Nephron progenitor cell (in vitro differentiated cells): ENCODE results near the gene SYT1.

ENCODE experiments used
- DNase-seq: peaks from one replicate; pipeline ENCODE4 v3.0.0; 2021
- H3K27ac Mint-ChIP-seq: 2 replicates; pipeline ENCODE4 v1.8.0; 2021; ENCODE audit warnings: mild to moderate bottlenecking, moderate library complexity, mixed read lengths
- H3K27me3 Mint-ChIP-seq: 2 replicates; pipeline ENCODE4 v1.8.0; 2021; ENCODE audit warnings: mild to moderate bottlenecking, low read depth, mixed read lengths; ENCODE audit not compliant: poor library complexity
- H3K36me3 Mint-ChIP-seq: 2 replicates; pipeline ENCODE4 v1.8.0; 2021; ENCODE audit warnings: low read depth, mixed read lengths
- H3K4me1 Mint-ChIP-seq: 2 replicates; pipeline ENCODE4 v1.8.0; 2021; ENCODE audit warnings: mixed read lengths
- H3K4me3 Mint-ChIP-seq: 2 replicates; pipeline ENCODE4 v1.8.0; 2021; ENCODE audit warnings: mild to moderate bottlenecking, moderate library complexity, mixed read lengths
- H3K9me3 Mint-ChIP-seq: 2 replicates; pipeline ENCODE4 v1.8.0; 2021; ENCODE audit warnings: mild to moderate bottlenecking, moderate library complexity, mixed read lengths
- CTCF ChIP-seq: fragments of 200-600 bp; sonication (generic); IDR thresholded peaks from 2 replicates; pipeline ENCODE4 v1.5.0; 2021; ENCODE audit warnings: antibody characterized with exemption

SYT1 gene

GRCh38 chr12:79302162-79302814, 437.7 kb downstream of the SYT1 start:
- Mint-ChIP-seq H3K4me3 (no peak overlapping the region), H3K36me3 (peaks cover 26% of the 10 kb centered on the region), H3K9me3 (no peaks in the 10 kb centered on the region), H3K27me3 (no peaks in the 10 kb centered on the region), H3K27ac (peak overlapping the region; percentile 1), H3K4me1 (peaks cover 38% of the 10 kb centered on the region)
- TF ChIP-seq CTCF, result no peak
- DNase-seq, result no peak

GRCh38 chr12:79307340-79307739, 442.8 kb downstream of the SYT1 start:
- H3K27me3 Mint-ChIP-seq, result no peaks in the 10 kb centered on the region
- peaks cover 19% of the 10 kb centered on the region for H3K9me3 Mint-ChIP-seq
- DNase-seq, result no peak
- H3K36me3 Mint-ChIP-seq, result peaks cover 32% of the 10 kb centered on the region
- peaks cover 4% of the 10 kb centered on the region for H3K4me1 Mint-ChIP-seq
- no peak overlapping the region for H3K27ac Mint-ChIP-seq
- no peak overlapping the region for H3K4me3 Mint-ChIP-seq
- TF ChIP-seq CTCF, result no peak

GRCh38 chr12:79309039-79309438, 444.5 kb downstream of the SYT1 start:
- Mint-ChIP-seq H3K27me3 (peaks cover 3% of the 10 kb centered on the region), H3K9me3 (peaks cover 23% of the 10 kb centered on the region), H3K27ac (no peak overlapping the region), H3K4me1 (no peaks in the 10 kb centered on the region), H3K4me3 (no peak overlapping the region), H3K36me3 (peaks cover 42% of the 10 kb centered on the region)
- TF ChIP-seq CTCF, result no peak
- no peak for DNase-seq

GRCh38 chr12:79317179-79317847, 452.7 kb downstream of the SYT1 start:
- Mint-ChIP-seq H3K27me3 (peaks cover 3% of the 10 kb centered on the region), H3K4me1 (peaks cover 6% of the 10 kb centered on the region), H3K36me3 (peaks cover 10% of the 10 kb centered on the region), H3K4me3 (no peak overlapping the region), H3K27ac (no peak overlapping the region), H3K9me3 (peaks cover 4% of the 10 kb centered on the region)
- TF ChIP-seq CTCF, result no peak
- DNase-seq, result no peak

GRCh38 chr12:79322905-79323304, 458.3 kb downstream of the SYT1 start:
- no peaks in the 10 kb centered on the region for H3K27me3 Mint-ChIP-seq
- no peak for TF ChIP-seq CTCF
- H3K4me1 Mint-ChIP-seq, result peaks cover 14% of the 10 kb centered on the region
- no peak for DNase-seq
- H3K36me3 Mint-ChIP-seq, result peaks cover 5% of the 10 kb centered on the region
- no peak overlapping the region for H3K4me3 Mint-ChIP-seq
- no peaks in the 10 kb centered on the region for H3K9me3 Mint-ChIP-seq
- H3K27ac Mint-ChIP-seq, result no peak overlapping the region

GRCh38 chr12:79324571-79324970, 460.0 kb downstream of the SYT1 start:
- H3K27ac Mint-ChIP-seq, result no peak overlapping the region

More at GRCh38 chr12:79324571-79324970, 460.0 kb downstream of the SYT1 start:
- no peak for TF ChIP-seq CTCF
- DNase-seq, result no peak
- Mint-ChIP-seq H3K4me3 (no peak overlapping the region), H3K36me3 (peaks cover 5% of the 10 kb centered on the region), H3K9me3 (no peaks in the 10 kb centered on the region), H3K4me1 (peaks cover 14% of the 10 kb centered on the region), H3K27me3 (peaks cover 4% of the 10 kb centered on the region)
